GM12873 (cell line): ENCODE measurements around the gene ZSCAN9.

Source experiments
- CTCF ChIP-seq: IDR thresholded peaks from 2 replicates; pipeline ENCODE4 v1.5.1; 2012; ENCODE audit warnings: low read depth, mild to moderate bottlenecking, moderate library complexity, low read length, control low read depth; ENCODE audit not compliant: insufficient read depth; ENCODE audit errors: missing control alignments

Gene ZSCAN9

GRCh38 chr6:28225056-28225834 is at the start of gene ZSCAN9:
TSS of gene ZSCAN9 (plus strand) at chr6:28225275. CDS start at chr6:28227085, 1,810 bp downstream.
- TF ChIP-seq CTCF: no peak

GRCh38 chr6:28176373-28176772 is 48.7 kb upstream of the ZSCAN9 start:
- TF ChIP-seq CTCF: no peak

- no peak for TF ChIP-seq CTCF
Observed at GRCh38 chr6:28182255-28182654, 42.8 kb upstream of the ZSCAN9 start.

GRCh38 chr6:28188111-28188979 is 36.7 kb upstream of the ZSCAN9 start:
- no peak for TF ChIP-seq CTCF

- TF ChIP-seq CTCF: no peak
Observed at GRCh38 chr6:28200020-28200419, 25.1 kb upstream of the ZSCAN9 start.

GRCh38 chr6:28203201-28203600 is 21.9 kb upstream of the ZSCAN9 start:
- no peak for TF ChIP-seq CTCF

- TF ChIP-seq CTCF: no peak
Observed at GRCh38 chr6:28205879-28206278, 19.2 kb upstream of the ZSCAN9 start.
